DMS114 treated with DMSO at 0.1 percent for 48 hours (cell line): ENCODE data around the gene HEG1.

Experiments
- DNase-seq: peaks from one replicate; lab custom pipeline; 2025; ENCODE audit not compliant: unreplicated experiment; lab: John Stamatoyannopoulos, UW

The HEG1 gene

GRCh38 chr3:125023833-125024555, 31.8 kb downstream of the HEG1 start:
- no peak for DNase-seq

- DNase-seq = no peak
These were observed 33.6 kb downstream of the HEG1 start for GRCh38 chr3:125022206-125022605.

GRCh38 chr3:125019271-125019670, 36.5 kb downstream of the HEG1 start:
- no peak for DNase-seq

GRCh38 chr3:125017406-125017805, 38.4 kb downstream of the HEG1 start:
- no peak for DNase-seq

- DNase-seq = no peak
These were observed 41.1 kb downstream of the HEG1 start for GRCh38 chr3:125014570-125015179.

GRCh38 chr3:125013095-125013494, 42.7 kb downstream of the HEG1 start:
- no peak for DNase-seq

GRCh38 chr3:125011941-125012340, 43.9 kb downstream of the HEG1 start:
- DNase-seq = no peak

GRCh38 chr3:125010393-125010792, 45.4 kb downstream of the HEG1 start:
- DNase-seq = no peak

- no peak for DNase-seq
These were observed 47.0 kb downstream of the HEG1 start for GRCh38 chr3:125008766-125009165.

- DNase-seq = no peak
These were observed 49.5 kb downstream of the HEG1 start for GRCh38 chr3:125006291-125006731.

GRCh38 chr3:125005676-125006075, 50.1 kb downstream of the HEG1 start:
- DNase-seq = no peak

- no peak for DNase-seq
These were observed 50.6 kb downstream of the HEG1 start for GRCh38 chr3:125005222-125005621.

- no peak for DNase-seq
These were observed 51.8 kb downstream of the HEG1 start for GRCh38 chr3:125003859-125004595.

GRCh38 chr3:125003369-125003853, 52.4 kb downstream of the HEG1 start:
- no peak for DNase-seq

GRCh38 chr3:125002414-125003368, 53.1 kb downstream of the HEG1 start:
- DNase-seq = no peak

- DNase-seq = no peak
These were observed 54.0 kb downstream of the HEG1 start for GRCh38 chr3:125001557-125002413.

GRCh38 chr3:125000661-125001060, 55.1 kb downstream of the HEG1 start:
- DNase-seq = no peak

- no peak for DNase-seq
These were observed 55.8 kb downstream of the HEG1 start for GRCh38 chr3:124999897-125000435.

- no peak for DNase-seq
These were observed 56.5 kb downstream of the HEG1 start for GRCh38 chr3:124999317-124999716.

GRCh38 chr3:124998247-124998630, 57.6 kb downstream of the HEG1 start:
- no peak for DNase-seq
